GM18507 (cell line): ENCODE data around the gene ACSBG1.

Experiments used
- DNase-seq: peaks from one replicate; pipeline ENCODE4 v3.0.0; 2011; ENCODE audit warnings: low read depth; ENCODE audit not compliant: insufficient read length; ENCODE audit errors: extremely low spot score
- FAIRE-seq: peaks from 2 replicates; lab custom pipeline; 2011; peaks lifted over from hg19 to GRCh38; lab: Jason Lieb, UNC

Gene ACSBG1

GRCh38 chr15:78207110-78207458 is 27.3 kb downstream of the ACSBG1 start:
- no peak for DNase-seq
- no peak for FAIRE-seq

GRCh38 chr15:78206326-78207109 is 27.8 kb downstream of the ACSBG1 start:
- no peak for DNase-seq
- no peak for FAIRE-seq

- no peak for FAIRE-seq
- DNase-seq: no peak
These were observed 28.5 kb downstream of the ACSBG1 start for GRCh38 chr15:78205856-78206255.

- FAIRE-seq (no peak), DNase-seq (no peak)
These were observed 29.0 kb downstream of the ACSBG1 start for GRCh38 chr15:78205337-78205736.

GRCh38 chr15:78204351-78205309 is 29.7 kb downstream of the ACSBG1 start:
- DNase-seq (no peak), FAIRE-seq (no peak)

GRCh38 chr15:78203346-78204225 is 30.8 kb downstream of the ACSBG1 start:
- no peak for FAIRE-seq
- DNase-seq: no peak

GRCh38 chr15:78201281-78202190 is 32.8 kb downstream of the ACSBG1 start:
- DNase-seq (no peak), FAIRE-seq (no peak)

GRCh38 chr15:78200276-78200930 is 34.0 kb downstream of the ACSBG1 start:
- no peak for DNase-seq
- no peak for FAIRE-seq

GRCh38 chr15:78197632-78198031 is 36.7 kb downstream of the ACSBG1 start:
- no peak for FAIRE-seq

GRCh38 chr15:78195735-78196201 is 38.6 kb downstream of the ACSBG1 start:
- FAIRE-seq: peak; percentile 94
- peak; percentile 66 for DNase-seq

More at GRCh38 chr15:78197632-78198031, 36.7 kb downstream of the ACSBG1 start:
- no peak for DNase-seq

- FAIRE-seq (no peak), DNase-seq (no peak)
These were observed 39.8 kb downstream of the ACSBG1 start for GRCh38 chr15:78194568-78194925.

- DNase-seq (no peak), FAIRE-seq (no peak)
These were observed 40.4 kb downstream of the ACSBG1 start for GRCh38 chr15:78193731-78194567.

GRCh38 chr15:78192826-78193594 is 41.4 kb downstream of the ACSBG1 start:
- no peak for FAIRE-seq

GRCh38 chr15:78182821-78183220 is 51.5 kb downstream of the ACSBG1 start:
- no peak for FAIRE-seq

More at GRCh38 chr15:78192826-78193594, 41.4 kb downstream of the ACSBG1 start:
- DNase-seq: no peak

GRCh38 chr15:78182336-78182700 is 52.0 kb downstream of the ACSBG1 start:
- no peak for DNase-seq
- no peak for FAIRE-seq

More at GRCh38 chr15:78182821-78183220, 51.5 kb downstream of the ACSBG1 start:
- no peak for DNase-seq

GRCh38 chr15:78179906-78180305 is 54.5 kb downstream of the ACSBG1 start:
- no peak for DNase-seq
- FAIRE-seq: no peak
